ENCODE results near the gene MYOCOS.
"Not testable (repeated sequence)": the region's sequence is repeated elsewhere in the genome, so short reads cannot be mapped to it uniquely, and the experiment has no call there.

Gene MYOCOS

DNA sequence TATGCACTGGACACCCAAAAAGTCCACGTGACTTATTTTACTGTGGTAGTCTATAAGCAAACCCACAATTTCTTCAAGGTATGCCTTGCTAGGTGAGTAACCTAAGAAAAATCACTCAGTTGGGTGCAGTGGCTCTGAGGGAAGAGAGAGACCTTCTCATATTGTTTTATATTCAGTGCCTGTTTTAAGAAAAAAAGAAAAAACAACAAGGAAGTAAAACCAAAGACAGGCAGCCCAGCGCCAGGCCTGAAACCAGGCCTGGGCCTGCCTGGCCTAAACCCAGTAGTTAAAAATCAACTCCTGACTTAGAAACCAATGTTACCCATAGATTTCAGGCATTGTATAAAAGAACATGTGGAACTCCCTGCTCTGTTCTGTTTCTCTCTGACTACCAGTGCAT is 21.7 kb upstream of the MYOCOS start:
- not testable (repeated sequence) for ATAC-seq (replicated peaks; ENCODE audit: extremely low read depth, poor library complexity, severe bottlenecking); H3K4me3 Mint-ChIP-seq; H3K36me3 Mint-ChIP-seq (ENCODE audit: insufficient read depth); H3K27me3 Mint-ChIP-seq; H3K9me3 Mint-ChIP-seq; H3K27ac Mint-ChIP-seq (ENCODE audit: low read depth); H3K4me1 Mint-ChIP-seq; DNase-seq (ENCODE audit: low spot score in 2 of 2)

DNA sequence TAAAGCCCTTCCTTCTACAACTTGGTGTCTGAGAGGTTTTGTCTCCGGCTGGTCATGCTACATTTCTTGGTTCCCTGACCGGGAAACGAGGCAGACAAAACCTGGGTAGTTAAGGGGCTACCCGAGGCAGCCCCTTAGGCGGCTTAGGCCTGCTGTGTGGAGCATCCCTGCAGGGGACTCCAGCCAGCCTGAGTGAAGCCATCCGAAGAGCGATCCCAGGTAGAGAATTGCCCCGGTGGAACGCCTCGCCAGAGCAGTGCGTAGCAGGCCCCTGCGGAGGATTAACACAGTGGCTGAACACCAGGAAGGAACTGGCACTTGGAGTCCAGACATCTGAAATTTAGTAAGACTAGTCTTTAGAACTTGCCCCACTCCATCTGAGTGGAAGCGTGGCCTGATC is 21.2 kb upstream of the MYOCOS start:
- Mint-ChIP-seq H3K9me3 (no peaks in the 10 kb centered on the region), H3K27ac (ENCODE audit: low read depth) (no peak overlapping the region)

DNA sequence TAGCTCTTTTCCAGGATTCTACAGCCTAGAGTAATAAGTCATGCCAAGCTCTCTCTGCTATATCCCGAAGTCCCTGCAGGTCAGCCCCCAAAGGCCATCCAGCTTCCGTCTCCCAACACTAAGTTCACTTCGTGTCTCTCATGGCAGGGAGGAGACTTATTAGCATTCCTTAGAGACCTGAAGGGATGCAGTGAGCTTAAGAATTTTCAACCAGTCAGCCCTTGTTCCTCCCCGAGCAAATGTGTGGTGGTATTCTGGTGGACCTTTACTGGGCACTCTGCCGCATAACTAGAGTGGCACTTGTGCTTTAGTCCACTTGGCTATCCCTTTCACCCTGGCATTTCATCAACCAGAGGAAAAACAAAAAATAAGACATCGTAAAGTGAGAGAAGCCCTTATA is 19.0 kb upstream of the MYOCOS start:
- not testable (repeated sequence) for DNase-seq (ENCODE audit: low spot score in 2 of 2); H3K9me3 Mint-ChIP-seq; ATAC-seq (replicated peaks; ENCODE audit: extremely low read depth, poor library complexity, severe bottlenecking); H3K36me3 Mint-ChIP-seq (ENCODE audit: insufficient read depth); H3K27me3 Mint-ChIP-seq; H3K27ac Mint-ChIP-seq (ENCODE audit: low read depth); H3K4me1 Mint-ChIP-seq; H3K4me3 Mint-ChIP-seq

More for the DNA sequence above, 21.2 kb upstream of the MYOCOS start:
- no peak for ATAC-seq (replicated peaks; ENCODE audit: extremely low read depth, poor library complexity, severe bottlenecking)
- peaks cover 6% of the 10 kb centered on the region for H3K4me1 Mint-ChIP-seq
- H3K4me3 Mint-ChIP-seq, result no peak overlapping the region
- no peak for DNase-seq (ENCODE audit: low spot score in 2 of 2)
- H3K36me3 Mint-ChIP-seq (ENCODE audit: insufficient read depth), result peaks cover 3% of the 10 kb centered on the region
- H3K27me3 Mint-ChIP-seq, result no peaks in the 10 kb centered on the region

DNA sequence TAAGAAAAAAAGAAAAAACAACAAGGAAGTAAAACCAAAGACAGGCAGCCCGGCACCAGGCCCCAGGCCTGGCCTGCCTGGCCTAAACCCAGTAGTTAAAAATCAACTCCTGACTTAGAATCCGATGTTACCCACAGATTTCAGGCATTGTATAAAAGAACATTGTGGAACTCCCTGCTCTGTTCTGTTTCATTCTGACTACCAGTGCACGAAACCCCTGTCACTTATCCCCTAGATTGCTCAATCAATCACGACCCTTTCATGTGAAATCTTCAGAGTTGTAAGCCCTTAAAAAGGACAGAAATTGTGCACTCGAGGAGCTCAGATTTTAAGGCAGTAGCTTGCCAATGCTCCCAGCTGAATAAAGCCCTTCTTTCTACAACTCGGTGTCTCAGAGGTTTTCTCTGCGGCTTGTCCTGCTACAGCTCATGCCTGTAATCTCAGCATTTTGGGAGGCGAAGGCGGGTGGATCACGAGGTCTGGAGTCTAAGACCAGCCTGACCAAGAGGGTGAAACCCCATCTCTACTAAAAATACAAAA is 15.6 kb upstream of the MYOCOS start:
- Mint-ChIP-seq H3K4me1 (no peaks in the 10 kb centered on the region), H3K27ac (ENCODE audit: low read depth) (no peak overlapping the region), H3K4me3 (no peak overlapping the region), H3K9me3 (no peaks in the 10 kb centered on the region), H3K36me3 (ENCODE audit: insufficient read depth) (no peaks in the 10 kb centered on the region), H3K27me3 (no peaks in the 10 kb centered on the region)
- DNase-seq (ENCODE audit: low spot score in 2 of 2), result no peak
- no peak for ATAC-seq (replicated peaks; ENCODE audit: extremely low read depth, poor library complexity, severe bottlenecking)

DNA sequence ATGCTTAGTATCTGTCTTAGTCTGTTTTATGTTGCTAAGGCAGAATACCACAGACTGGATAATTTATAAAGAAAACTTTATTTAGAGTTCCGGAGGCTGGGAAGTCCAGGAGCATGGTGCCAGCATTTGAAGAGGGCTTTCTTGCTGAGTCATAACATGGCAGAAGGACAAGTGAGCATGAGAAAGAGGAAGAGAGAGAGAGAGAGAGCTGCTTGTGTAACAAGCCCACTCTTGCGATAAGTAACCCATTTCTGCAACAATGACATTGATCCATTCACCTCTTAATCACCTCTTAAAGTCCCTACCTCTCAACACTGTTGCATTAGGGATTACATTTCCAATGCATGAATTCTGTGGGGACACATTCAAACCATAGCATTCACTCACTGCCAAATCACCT is 11.7 kb upstream of the MYOCOS start:
- Mint-ChIP-seq H3K27ac (ENCODE audit: low read depth) (no peak overlapping the region), H3K4me1 (no peaks in the 10 kb centered on the region), H3K4me3 (no peak overlapping the region), H3K36me3 (ENCODE audit: insufficient read depth) (no peaks in the 10 kb centered on the region), H3K27me3 (no peaks in the 10 kb centered on the region), H3K9me3 (no peaks in the 10 kb centered on the region)
- no peak for DNase-seq (ENCODE audit: low spot score in 2 of 2)
- no peak for ATAC-seq (replicated peaks; ENCODE audit: extremely low read depth, poor library complexity, severe bottlenecking)

DNA sequence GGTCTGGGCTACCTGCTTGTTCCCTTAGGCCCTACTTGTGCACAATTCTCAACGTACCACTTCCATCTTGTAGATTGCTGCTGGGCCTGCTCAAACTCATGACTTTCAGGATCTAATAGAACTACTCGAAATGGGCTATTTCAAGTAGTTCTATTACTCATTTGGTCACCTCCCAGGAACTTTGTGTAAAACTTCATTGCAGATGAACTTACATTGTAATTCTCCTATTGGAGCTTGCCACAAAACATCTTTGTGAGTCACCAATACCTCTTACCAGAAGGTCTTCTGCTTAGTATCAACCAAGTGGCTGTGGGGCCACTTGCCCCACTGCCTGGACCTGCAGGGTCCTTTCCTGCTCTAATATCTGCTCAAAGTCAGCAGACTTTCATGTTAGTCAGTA is 10.7 kb upstream of the MYOCOS start:
- H3K9me3 Mint-ChIP-seq, result no peaks in the 10 kb centered on the region
- no peak for DNase-seq (ENCODE audit: low spot score in 2 of 2)
- H3K36me3 Mint-ChIP-seq (ENCODE audit: insufficient read depth), result no peaks in the 10 kb centered on the region

DNA sequence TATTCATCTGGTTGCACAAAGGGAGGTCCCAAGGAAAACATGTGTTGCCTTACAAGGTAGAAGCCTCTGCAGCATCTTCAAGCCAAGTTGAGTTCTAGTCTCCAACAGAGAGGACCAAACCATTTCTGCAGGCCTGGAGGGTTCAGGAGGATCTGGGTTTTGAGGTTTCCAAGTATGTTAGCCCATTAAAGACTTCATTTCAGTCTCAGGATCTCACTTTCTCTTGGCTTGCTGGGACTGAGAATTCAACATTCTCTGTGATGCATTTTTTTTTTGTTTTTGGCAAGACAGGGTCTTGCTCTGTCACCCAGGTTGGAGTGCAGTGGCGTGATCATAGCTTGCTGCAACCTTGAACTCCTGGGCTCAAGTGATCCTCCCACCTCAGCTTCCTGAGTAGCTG is 8.8 kb upstream of the MYOCOS start:
- Mint-ChIP-seq H3K27me3 (no peaks in the 10 kb centered on the region), H3K4me1 (no peaks in the 10 kb centered on the region), H3K36me3 (ENCODE audit: insufficient read depth) (no peaks in the 10 kb centered on the region), H3K27ac (ENCODE audit: low read depth) (no peak overlapping the region), H3K9me3 (no peaks in the 10 kb centered on the region), H3K4me3 (no peak overlapping the region)
- no peak for DNase-seq (ENCODE audit: low spot score in 2 of 2)
- no peak for ATAC-seq (replicated peaks; ENCODE audit: extremely low read depth, poor library complexity, severe bottlenecking)

More for the DNA sequence above, 10.7 kb upstream of the MYOCOS start:
- H3K4me1 Mint-ChIP-seq, result no peaks in the 10 kb centered on the region
- ATAC-seq (replicated peaks; ENCODE audit: extremely low read depth, poor library complexity, severe bottlenecking), result no peak
- no peak overlapping the region for H3K27ac Mint-ChIP-seq (ENCODE audit: low read depth)
- H3K27me3 Mint-ChIP-seq, result no peaks in the 10 kb centered on the region
- H3K4me3 Mint-ChIP-seq, result no peak overlapping the region

DNA sequence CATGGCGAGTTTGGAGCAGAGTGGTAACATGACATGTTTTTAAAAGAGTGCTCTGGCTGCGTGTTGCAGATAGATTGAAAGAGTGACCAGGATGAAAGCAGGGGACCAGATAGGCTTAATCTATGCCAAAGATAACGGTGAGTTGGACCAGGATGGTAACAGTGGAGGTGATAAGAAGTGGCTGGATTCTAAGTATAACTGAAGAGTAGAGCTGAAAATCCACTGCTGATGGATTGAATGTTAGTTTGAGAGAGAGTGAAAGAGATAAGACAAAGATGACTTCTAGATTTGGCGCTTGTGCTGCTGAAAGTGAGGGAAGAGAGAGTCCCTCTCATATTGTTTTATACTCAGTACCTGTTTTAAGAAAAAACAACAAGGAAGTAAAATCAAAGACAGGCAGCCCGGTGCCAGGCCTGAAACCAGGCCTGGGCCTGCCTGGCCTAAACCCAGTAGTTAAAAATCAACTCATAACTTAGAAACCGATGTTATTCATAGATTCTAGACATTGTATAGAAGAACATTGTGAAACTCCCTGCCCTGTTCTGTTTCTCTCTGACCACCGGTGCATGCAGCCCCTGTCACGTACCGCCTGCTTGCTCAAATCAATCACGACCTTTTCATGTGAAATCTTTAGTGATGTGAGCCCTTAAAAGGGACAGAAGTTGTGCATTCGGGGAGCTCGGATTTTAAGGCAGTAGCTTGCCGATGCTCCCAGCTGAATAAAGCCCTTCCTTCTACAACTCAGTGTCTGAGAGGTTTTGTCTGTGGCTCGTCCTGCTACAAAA is 6.7 kb upstream of the MYOCOS start:
- H3K27ac Mint-ChIP-seq (ENCODE audit: low read depth); H3K4me3 Mint-ChIP-seq; H3K27me3 Mint-ChIP-seq; H3K9me3 Mint-ChIP-seq; H3K36me3 Mint-ChIP-seq (ENCODE audit: insufficient read depth); ATAC-seq (replicated peaks; ENCODE audit: extremely low read depth, poor library complexity, severe bottlenecking); H3K4me1 Mint-ChIP-seq; DNase-seq (ENCODE audit: low spot score in 2 of 2): not testable (repeated sequence)

DNA sequence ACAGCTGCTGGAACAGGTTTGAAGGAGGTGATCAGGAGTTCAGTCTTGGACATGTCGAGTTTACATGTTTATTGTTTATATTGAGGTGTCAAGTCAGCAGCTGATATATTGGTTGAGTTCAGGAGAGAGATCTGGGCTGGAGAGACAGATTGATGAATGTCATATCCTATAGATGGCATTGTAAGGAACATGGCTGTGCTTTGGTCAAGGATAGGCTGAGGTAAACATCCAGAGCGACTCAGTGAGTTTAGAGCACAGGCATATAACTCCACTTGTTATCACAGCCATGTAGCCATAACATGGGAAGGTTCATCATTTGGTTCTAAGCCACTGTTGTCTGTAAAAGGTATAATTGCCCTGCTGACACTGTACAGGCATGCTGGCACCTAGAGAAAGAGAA is 5.5 kb upstream of the MYOCOS start:
- ATAC-seq (replicated peaks; ENCODE audit: extremely low read depth, poor library complexity, severe bottlenecking), result no peak
- no peak overlapping the region for H3K4me3 Mint-ChIP-seq
- H3K27me3 Mint-ChIP-seq, result no peaks in the 10 kb centered on the region
- H3K27ac Mint-ChIP-seq (ENCODE audit: low read depth), result no peak overlapping the region
- H3K9me3 Mint-ChIP-seq, result no peaks in the 10 kb centered on the region
- no peak for DNase-seq (ENCODE audit: low spot score in 2 of 2)
- H3K36me3 Mint-ChIP-seq (ENCODE audit: insufficient read depth), result no peaks in the 10 kb centered on the region
- H3K4me1 Mint-ChIP-seq, result no peaks in the 10 kb centered on the region

DNA sequence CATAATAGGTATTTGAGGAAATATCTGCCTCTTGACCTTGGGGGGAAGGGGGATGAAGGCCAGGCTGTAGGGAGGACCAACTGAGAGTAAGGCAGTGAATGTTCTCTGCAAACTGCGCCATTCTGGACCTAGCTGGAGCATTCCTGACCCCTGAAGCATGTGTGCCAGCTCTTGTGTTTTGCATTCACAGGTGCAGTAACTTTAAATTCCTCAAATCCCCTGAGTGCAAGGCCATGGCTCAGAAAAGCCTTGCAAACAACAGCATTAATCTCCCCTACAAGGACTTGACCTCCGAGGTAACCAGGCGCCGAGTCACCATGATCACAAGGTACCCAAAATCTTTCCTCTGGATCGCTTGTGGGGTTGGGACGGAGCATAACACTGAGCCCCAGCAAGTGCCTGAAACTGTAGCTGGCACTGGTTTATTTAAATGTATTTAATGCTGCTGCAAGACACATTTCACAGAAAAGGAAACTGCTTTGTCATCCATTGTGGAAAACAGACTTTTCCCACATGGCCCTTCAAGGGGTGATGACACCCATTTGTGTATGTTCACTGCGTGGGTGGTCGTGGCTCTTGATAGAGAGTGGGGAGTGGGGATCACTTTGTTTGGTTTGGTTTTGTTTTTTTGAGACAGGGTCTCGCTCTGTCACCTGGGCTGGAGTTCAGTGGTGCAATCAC is 1.7 kb downstream of the MYOCOS start:
- H3K9me3 Mint-ChIP-seq, result no peaks in the 10 kb centered on the region
- no peak overlapping the region for H3K27ac Mint-ChIP-seq (ENCODE audit: low read depth)
- H3K4me1 Mint-ChIP-seq, result no peaks in the 10 kb centered on the region
- H3K27me3 Mint-ChIP-seq, result peaks cover 25% of the 10 kb centered on the region
- ATAC-seq (replicated peaks; ENCODE audit: extremely low read depth, poor library complexity, severe bottlenecking) (no peak), DNase-seq (ENCODE audit: low spot score in 2 of 2) (no peak)
- H3K4me3 Mint-ChIP-seq, result no peak overlapping the region
- peaks cover 2% of the 10 kb centered on the region for H3K36me3 Mint-ChIP-seq (ENCODE audit: insufficient read depth)

DNA sequence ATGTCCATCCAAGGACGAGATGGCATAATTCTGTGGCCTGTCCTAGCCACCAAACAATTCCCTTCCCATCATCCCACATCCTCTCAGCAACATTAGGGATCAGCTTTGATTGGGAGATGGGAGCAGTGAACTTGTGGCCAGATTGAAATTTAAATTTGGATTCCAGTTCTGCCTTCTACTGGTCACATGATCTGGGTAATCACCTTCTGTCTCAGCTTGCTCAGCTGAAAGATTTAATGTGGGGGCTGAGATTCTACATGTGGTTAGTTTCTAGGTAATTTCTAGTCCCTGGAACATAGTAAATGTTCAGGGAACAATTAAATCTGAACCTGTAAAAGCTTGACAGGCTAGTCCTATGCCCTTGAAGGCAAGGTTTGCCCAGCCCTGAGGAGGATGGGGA is 3.2 kb downstream of the MYOCOS start:
- Mint-ChIP-seq H3K27ac (ENCODE audit: low read depth) (no peak overlapping the region), H3K27me3 (peaks cover 39% of the 10 kb centered on the region)

DNA sequence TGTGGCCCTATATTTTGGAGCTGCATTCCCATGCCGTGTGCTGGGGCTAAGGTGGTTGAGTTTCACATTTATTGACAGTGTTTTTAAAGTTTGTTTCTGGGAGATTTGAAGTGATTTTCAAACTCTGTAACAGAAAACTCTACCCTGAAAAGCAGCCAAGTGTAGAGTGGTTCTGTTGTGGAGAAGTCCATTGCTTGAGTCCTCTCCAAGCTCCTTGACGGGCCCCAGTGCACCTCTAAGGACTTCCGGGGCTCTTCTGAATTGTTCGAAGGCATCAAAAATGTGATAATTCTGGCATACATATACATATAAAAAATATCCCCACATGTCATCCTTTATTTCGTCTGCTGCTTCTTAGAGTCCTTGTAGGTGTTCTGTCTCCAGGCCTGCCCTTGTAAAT is 5.0 kb downstream of the MYOCOS start:
- no peak for DNase-seq (ENCODE audit: low spot score in 2 of 2)
- no peak overlapping the region for H3K4me3 Mint-ChIP-seq
- H3K27ac Mint-ChIP-seq (ENCODE audit: low read depth), result no peak overlapping the region
- H3K36me3 Mint-ChIP-seq (ENCODE audit: insufficient read depth), result peaks cover 4% of the 10 kb centered on the region
- peaks cover 57% of the 10 kb centered on the region for H3K27me3 Mint-ChIP-seq
- no peaks in the 10 kb centered on the region for H3K4me1 Mint-ChIP-seq
- no peak for ATAC-seq (replicated peaks; ENCODE audit: extremely low read depth, poor library complexity, severe bottlenecking)
- no peaks in the 10 kb centered on the region for H3K9me3 Mint-ChIP-seq

More for the DNA sequence above, 3.2 kb downstream of the MYOCOS start:
- H3K9me3 Mint-ChIP-seq, result no peaks in the 10 kb centered on the region
- DNase-seq (ENCODE audit: low spot score in 2 of 2), result no peak
- no peak overlapping the region for H3K4me3 Mint-ChIP-seq
- no peaks in the 10 kb centered on the region for H3K4me1 Mint-ChIP-seq
- peaks cover 2% of the 10 kb centered on the region for H3K36me3 Mint-ChIP-seq (ENCODE audit: insufficient read depth)
- ATAC-seq (replicated peaks; ENCODE audit: extremely low read depth, poor library complexity, severe bottlenecking), result no peak

DNA sequence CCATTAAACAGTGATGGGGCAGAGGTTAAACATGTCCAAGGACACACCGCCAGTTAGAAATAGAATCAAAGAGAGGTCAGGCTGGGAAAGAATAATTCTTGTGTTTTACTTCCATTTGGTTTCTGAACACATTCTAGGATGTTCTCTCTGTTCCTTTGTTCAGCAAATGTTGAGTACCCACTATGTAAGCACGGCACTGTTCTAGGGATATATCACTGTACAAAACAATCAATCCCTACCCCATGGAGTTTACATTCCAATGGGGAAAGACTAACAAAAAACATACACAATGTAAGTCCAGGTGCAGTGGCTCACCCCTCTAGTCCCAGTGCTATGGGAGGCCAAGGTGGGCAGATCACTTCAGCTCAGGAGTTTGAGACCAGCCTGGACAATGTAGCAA is 6.2 kb downstream of the MYOCOS start:
- DNase-seq (ENCODE audit: low spot score in 2 of 2), result no peak
- Mint-ChIP-seq H3K27me3 (peaks cover 69% of the 10 kb centered on the region), H3K4me3 (no peak overlapping the region), H3K9me3 (no peaks in the 10 kb centered on the region), H3K36me3 (ENCODE audit: insufficient read depth) (peaks cover 4% of the 10 kb centered on the region), H3K27ac (ENCODE audit: low read depth) (no peak overlapping the region), H3K4me1 (no peaks in the 10 kb centered on the region)
- no peak for ATAC-seq (replicated peaks; ENCODE audit: extremely low read depth, poor library complexity, severe bottlenecking)
